IMR-90 (cell line): ENCODE data around the gene OARD1. TPM values are rescaled to one million over a fixed set of nuclear protein-coding genes. Genes with fewer than 3 reads are reported as not detected.

Experiments
- ATAC-seq: fragments of 200-7000 bp; cut with Tn5 transposase; 2 replicates; pipeline ENCODE4 v1.9.1; 2020; ENCODE audit warnings: low read depth, mild to moderate bottlenecking, moderate library complexity
- BruUV-seq: library from RNA; stranded (reverse); fragments of 400-500 nt; replicated peaks from 2 replicates; lab custom pipeline; 2021; lab: Mats Ljungman, UMichigan
- CTCF ChIA-PET: fragments of 300-600 bp; formaldehyde crosslinking; extraction: SDS; loops from one replicate; lab custom pipeline; 2021; ENCODE audit warnings: antibody characterized with exemption; lab: Yijun Ruan, JAX
- POLR2A ChIA-PET: fragments of 300-600 bp; sonication (Branson Sonifier 250); formaldehyde crosslinking; loops from one replicate; lab custom pipeline; 2022; ENCODE audit warnings: antibody characterized with exemption; ENCODE audit not compliant: unreplicated experiment; lab: Charles Lee
- DNase-seq: peaks from one replicate; pipeline ENCODE4 v3.0.0; 2013
- H2AFZ ChIP-seq: replicated peaks from 2 replicates; pipeline ENCODE3; 2013; ENCODE audit warnings: low read length, mild to moderate bottlenecking; ENCODE audit not compliant: poor library complexity
- H2AK5ac ChIP-seq: 2 replicates; pipeline ENCODE4 v1.6.1; 2013; ENCODE audit warnings: low read depth, low read length, inconsistent platforms
- H2AK9ac ChIP-seq: replicated peaks from 2 replicates; pipeline ENCODE3; 2013; ENCODE audit warnings: mild to moderate bottlenecking, low read depth, low read length, moderate library complexity; ENCODE audit not compliant: poor library complexity
- H2BK120ac ChIP-seq: 2 replicates; pipeline ENCODE4 v1.6.1; 2013; ENCODE audit warnings: low read depth, low read length, inconsistent platforms
- H2BK15ac ChIP-seq: 3 replicates; pipeline ENCODE4 v1.6.1; 2013; ENCODE audit warnings: low read depth, low read length, inconsistent platforms
- H2BK20ac ChIP-seq: 2 replicates; pipeline ENCODE4 v1.6.1; 2013; ENCODE audit warnings: low read depth, mild to moderate bottlenecking, inconsistent platforms, low read length, moderate library complexity
- H2BK5ac ChIP-seq: 2 replicates; pipeline ENCODE4 v1.6.1; 2013; ENCODE audit warnings: mild to moderate bottlenecking, low read depth, low read length, inconsistent platforms; ENCODE audit not compliant: poor library complexity, severe bottlenecking
- H3K14ac ChIP-seq: replicated peaks from 2 replicates; pipeline ENCODE4 v1.6.1; 2013; ENCODE audit warnings: low read depth, low read length, inconsistent platforms
- H3K18ac ChIP-seq: 2 replicates; pipeline ENCODE4 v1.6.1; 2013; ENCODE audit warnings: low read depth, low read length, control low read depth
- H3K23ac ChIP-seq: 2 replicates; pipeline ENCODE4 v1.6.1; 2013; ENCODE audit warnings: low read depth, low read length, inconsistent platforms
- H3K27ac ChIP-seq: 2 replicates; pipeline ENCODE4 v1.5.1; 2013; ENCODE audit warnings: mild to moderate bottlenecking, control low read depth, low read length; ENCODE audit not compliant: insufficient read depth
- H3K27me3 ChIP-seq: 2 replicates; pipeline ENCODE4 v1.6.1; 2013; ENCODE audit warnings: low read length; ENCODE audit not compliant: control insufficient read depth, insufficient read depth
- H3K36me3 ChIP-seq: 2 replicates; pipeline ENCODE4 v1.6.1; 2013; ENCODE audit warnings: low read length, mixed read lengths; ENCODE audit not compliant: control insufficient read depth, insufficient read depth
- H3K4ac ChIP-seq: 2 replicates; pipeline ENCODE4 v1.6.1; 2013; ENCODE audit warnings: low read depth, low read length, inconsistent platforms
- H3K4me1 ChIP-seq: 2 replicates; pipeline ENCODE4 v1.6.1; 2013; ENCODE audit warnings: low read length, mixed read lengths; ENCODE audit not compliant: control insufficient read depth, insufficient read depth
- H3K4me2 ChIP-seq: 2 replicates; pipeline ENCODE4 v1.6.1; 2013; ENCODE audit warnings: low read depth, mild to moderate bottlenecking, control low read depth, low read length, moderate library complexity
- H3K4me3 ChIP-seq: 2 replicates; pipeline ENCODE4 v1.5.1; 2013; ENCODE audit warnings: low read depth, mild to moderate bottlenecking, control low read depth, low read length, moderate library complexity; ENCODE audit not compliant: insufficient read depth
- H3K56ac ChIP-seq: 2 replicates; pipeline ENCODE4 v1.6.1; 2013; ENCODE audit warnings: low read length, inconsistent platforms; ENCODE audit not compliant: insufficient read depth; ENCODE audit errors: extremely low read depth
- H3K79me1 ChIP-seq, 2 experiments: 2 replicates each; pipeline ENCODE4 v1.6.1; 2013; ENCODE audit warnings: low read length in 2 of 2, inconsistent platforms in 1 of 2, low read depth in 1 of 2
- H3K9ac ChIP-seq: 2 replicates; pipeline ENCODE4 v1.6.1; 2013; ENCODE audit warnings: low read depth, low read length, control low read depth
- H3K9me1 ChIP-seq: 2 replicates; pipeline ENCODE4 v1.6.1; 2013; ENCODE audit warnings: low read length, inconsistent platforms; ENCODE audit not compliant: insufficient read depth
- H3K9me3 ChIP-seq: 2 replicates; pipeline ENCODE4 v1.6.1; 2013; ENCODE audit warnings: low read length; ENCODE audit not compliant: control insufficient read depth, insufficient read depth
- H4K20me1 ChIP-seq: 2 replicates; pipeline ENCODE4 v1.6.1; 2013; ENCODE audit warnings: low read length, inconsistent platforms; ENCODE audit not compliant: insufficient read depth
- H4K5ac ChIP-seq: 2 replicates; pipeline ENCODE4 v1.6.1; 2013; ENCODE audit warnings: mild to moderate bottlenecking, low read depth, low read length, control low read depth
- H4K8ac ChIP-seq, 2 experiments: 2 replicates each; pipeline ENCODE4 v1.6.1; 2013; ENCODE audit warnings: low read depth in 2 of 2, low read length in 2 of 2, control low read depth in 1 of 2, inconsistent platforms in 1 of 2
- H4K91ac ChIP-seq: 2 replicates; pipeline ENCODE4 v1.6.1; 2013; ENCODE audit warnings: low read depth, low read length, inconsistent platforms; ENCODE audit not compliant: insufficient read depth
- BHLHE40 ChIP-seq: fragments of 150-350 bp; IDR thresholded peaks from 2 replicates; pipeline ENCODE4 v1.6.1; 2016; ENCODE audit warnings: mild to moderate bottlenecking, low read depth, low read length
- CEBPB ChIP-seq: IDR thresholded peaks from 2 replicates; pipeline ENCODE4 v1.6.1; 2012; ENCODE audit warnings: low read depth, low read length, improper control_type of control experiment
- CHD1 ChIP-seq: IDR thresholded peaks from 2 replicates; pipeline ENCODE4 v1.6.1; 2012; ENCODE audit warnings: low read depth, low read length, improper control_type of control experiment
- ELK1 ChIP-seq: fragments of 150-350 bp; IDR thresholded peaks from 2 replicates; pipeline ENCODE4 v1.6.1; 2016; ENCODE audit warnings: low read depth, mild to moderate bottlenecking, low read length, moderate library complexity, borderline replicate concordance
- FOS ChIP-seq: fragments of 150-350 bp; IDR thresholded peaks from 2 replicates; pipeline ENCODE4 v1.6.1; 2016; ENCODE audit warnings: low read depth, low read length
- MAFK ChIP-seq: IDR thresholded peaks from 2 replicates; pipeline ENCODE4 v1.6.1; 2012; ENCODE audit warnings: low read depth, low read length, improper control_type of control experiment
- MAZ ChIP-seq: IDR thresholded peaks from 2 replicates; pipeline ENCODE4 v1.6.1; 2012; ENCODE audit warnings: low read depth, mild to moderate bottlenecking, low read length, improper control_type of control experiment, moderate library complexity, borderline replicate concordance
- MXI1 ChIP-seq: IDR thresholded peaks from 2 replicates; pipeline ENCODE4 v1.6.1; 2012; ENCODE audit warnings: low read depth, mild to moderate bottlenecking, low read length, moderate library complexity, borderline replicate concordance
- NFE2L2 ChIP-seq: fragments of 150-350 bp; IDR thresholded peaks from 2 replicates; pipeline ENCODE4 v1.6.1; 2016; ENCODE audit warnings: low read depth, mild to moderate bottlenecking, low read length
- POLR2A ChIP-seq: IDR thresholded peaks from 2 replicates; pipeline ENCODE4 v1.6.1; 2012; ENCODE audit warnings: mild to moderate bottlenecking, low read depth, low read length
- RCOR1 ChIP-seq: IDR thresholded peaks from 2 replicates; pipeline ENCODE4 v1.6.1; 2012; ENCODE audit warnings: mild to moderate bottlenecking, low read length, improper control_type of control experiment; ENCODE audit not compliant: insufficient replicate concordance
- SMC3 ChIP-seq: fragments of 150-350 bp; IDR thresholded peaks from 2 replicates; pipeline ENCODE4 v1.6.1; 2016; ENCODE audit warnings: low read depth, mild to moderate bottlenecking, antibody characterized with exemption, low read length, moderate library complexity
- USF2 ChIP-seq: fragments of 150-350 bp; IDR thresholded peaks from 2 replicates; pipeline ENCODE4 v1.6.1; 2017; ENCODE audit warnings: mild to moderate bottlenecking, antibody characterized with exemption, low read length, low read depth
- WGBS, 2 experiments: methylation state at CpG; one replicate each; pipeline versions ENCODE4 v1.1.5 to v1.1.7; 2013; ENCODE audit warnings: missing lambda C conversion rate in 2 of 2; ENCODE audit not compliant: insufficient read length in 1 of 2; ENCODE audit errors: extremely low coverage in 2 of 2; 5-methylcytosine and 5-hydroxymethylcytosine counted together
- dilution Hi-C: fragments of 300-500 bp; cut with HindIII; formaldehyde crosslinking; loops from one replicate; pipeline ENCODE4 v1.14.3; 2018; ENCODE audit warnings: low sequenced_read_pairs; ENCODE audit not compliant: unreplicated experiment
- in situ Hi-C: fragments of 300-500 bp; cut with MboI; formaldehyde crosslinking; loops from 3 replicates; pipeline ENCODE4 v1.14.3; 2019; ENCODE audit warnings: low sequenced_read_pairs, inconsistent platforms, mixed read lengths
- intact Hi-C: fragments of 100-400 bp; cut with micrococcal nuclease; formaldehyde crosslinking; loops from 2 replicates; pipeline ENCODE4 v1.10.0; 2022
- polyA plus RNA-seq, 3 experiments: library from polyadenylated mRNA; depleted of rRNA; stranded (reverse); fragments of >200 nt; gene quantifications; 2 replicates each; pipeline ENCODE4 v1.2.3, GENCODE V29; 2012; ENCODE audit warnings: low replicate concordance in 1 of 3
- total RNA-seq: library from RNA; depleted of rRNA; stranded (reverse); fragments of >200 nt; gene quantifications from 2 replicates; pipeline ENCODE4 v1.2.3, GENCODE V29; 2012

Gene OARD1
- total and polyA plus RNA-seq, 2 of the 4 experiments (the other 2 are of a cell fraction), result 2.3 to 5.5 TPM

DNA sequence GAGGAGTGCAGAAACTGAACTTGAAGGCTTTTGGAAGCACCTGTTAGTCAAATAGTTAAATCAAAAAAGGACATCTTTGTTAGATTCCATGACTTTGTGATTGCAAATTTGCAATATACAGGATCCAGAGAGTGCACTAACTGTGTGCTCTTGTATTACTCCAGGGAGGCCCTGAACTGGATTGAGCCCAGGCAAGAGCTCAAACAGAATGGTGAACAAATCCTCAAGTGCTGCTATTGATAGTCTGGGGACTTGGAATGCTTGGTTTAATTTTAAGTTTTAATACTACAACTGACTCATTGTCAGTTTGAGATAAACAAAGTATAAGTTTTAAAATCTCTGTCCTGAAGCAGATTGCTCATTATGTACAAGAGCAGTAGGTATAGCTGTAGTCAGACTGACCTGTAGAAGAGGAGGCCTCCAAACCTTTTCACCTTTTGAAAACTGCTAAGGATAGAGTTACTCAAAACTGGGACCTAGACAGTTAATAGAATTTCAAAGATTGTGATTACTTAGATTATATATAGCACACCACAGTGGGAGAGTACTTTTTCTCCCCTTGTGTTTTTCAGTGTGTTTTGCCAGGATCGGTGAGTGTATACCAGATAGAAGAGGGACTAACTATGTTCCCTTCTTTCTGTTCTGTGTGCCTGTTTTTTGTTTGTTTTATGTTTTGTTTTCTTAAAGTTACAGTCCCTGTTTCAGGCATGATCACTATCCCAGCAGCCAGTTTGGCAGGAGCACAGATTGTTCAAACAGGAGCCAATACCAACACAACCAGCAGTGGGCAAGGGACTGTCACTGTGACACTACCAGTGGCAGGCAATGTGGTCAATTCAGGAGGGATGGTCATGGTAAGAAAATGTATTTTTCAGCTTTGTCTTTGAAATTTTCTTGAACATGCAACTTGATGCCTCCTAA is 18.9 kb upstream of the OARD1 start:
- in situ Hi-C loops, result loop anchor here (10.0 kb wide), 1 partner anchor 94 kb away; no protein-coding TSS in a partner anchor
- no peak overlapping the region for H4K91ac ChIP-seq
- no peak overlapping the region for H4K5ac ChIP-seq
- no peak overlapping the region for H4K8ac ChIP-seq
- H3K18ac ChIP-seq, result no peak overlapping the region
- no peak overlapping the region for H2BK5ac ChIP-seq
- no peak overlapping the region for H2AK5ac ChIP-seq
- H2BK20ac ChIP-seq, result no peak overlapping the region
- H3K27ac ChIP-seq, result no peak overlapping the region
- DNase-seq, result peak; percentile 4
- peaks cover 0 to 3% of the 10 kb centered on the region in 2 experiments; a peak in 3 of 4 replicates for H3K79me1 ChIP-seq
- peaks cover 39% of the 10 kb centered on the region for H3K36me3 ChIP-seq
- no peaks in the 10 kb centered on the region for H4K20me1 ChIP-seq
- no peaks in the 10 kb centered on the region for H3K9me3 ChIP-seq
- H3K14ac ChIP-seq, result no peak overlapping the region
- H2BK120ac ChIP-seq, result no peak overlapping the region
- no peak overlapping the region for H3K56ac ChIP-seq
- H2AK9ac ChIP-seq, result no peak overlapping the region
- CTCF ChIA-PET, result interaction anchor here (0.6 to 2.0 kb wide), 4 partner anchors 9 to 95 kb away, joined by 3 to 5 read pairs (median 3); no protein-coding TSS in a partner anchor
- H3K9ac ChIP-seq, result no peak overlapping the region
- no peak overlapping the region for H3K4me2 ChIP-seq
- H3K9me1 ChIP-seq, result no peaks in the 10 kb centered on the region
- POLR2A ChIA-PET, result no interaction called here
- ATAC-seq, result peak; percentile 52
- intact Hi-C loops, result no loop called here
- TF ChIP-seq BHLHE40 (no peak), USF2 (no peak), POLR2A (no peak), NFE2L2 (no peak), FOS (no peak), CEBPB (no peak), CHD1 (no peak), ELK1 (no peak), MXI1 (no peak), MAFK (no peak), MAZ (no peak), SMC3 (no peak), RCOR1 (no peak)
- peaks cover 3% of the 10 kb centered on the region for H3K4me1 ChIP-seq
- no TSS peak for BruUV-seq
- no peak overlapping the region for H2AFZ ChIP-seq
- dilution Hi-C loops, result no loop called here
- H3K4ac ChIP-seq, result no peak overlapping the region
- H3K4me3 ChIP-seq, result no peak overlapping the region
- no peak overlapping the region for H3K23ac ChIP-seq
- no CpG with 5 or more reads among the region's 1 CpG for WGBS, 2 experiments
- H3K27me3 ChIP-seq, result no peaks in the 10 kb centered on the region
- no peak overlapping the region for H2BK15ac ChIP-seq
